Fibroblast of lung (primary cell): ENCODE data around the gene XPNPEP3. TPM values are rescaled to one million over a fixed set of nuclear protein-coding genes. Genes with fewer than 3 reads are reported as not detected.

Source experiments
- DNase-seq, 2 donors: peaks; one replicate each; pipeline versions ENCODE4 v3.0.0 to v3.0.0-alpha.2; 2010; ENCODE audit warnings: low read depth in 2 of 2
- H2AFZ ChIP-seq: 2 replicates; pipeline ENCODE4 v1.5.1; 2012; ENCODE audit warnings: low read length, control low read depth, inconsistent platforms
- H3K27ac ChIP-seq: 2 replicates; pipeline ENCODE4 v1.5.1; 2011; ENCODE audit warnings: low read length, control low read depth; ENCODE audit not compliant: insufficient read depth
- H3K27me3 ChIP-seq: 2 replicates; pipeline ENCODE4 v1.5.1; 2011; ENCODE audit warnings: mild to moderate bottlenecking, low read length; ENCODE audit not compliant: control insufficient read depth, insufficient read depth
- H3K36me3 ChIP-seq: 2 replicates; pipeline ENCODE4 v1.5.1; 2011; ENCODE audit warnings: low read length; ENCODE audit not compliant: control insufficient read depth, insufficient read depth
- H3K4me1 ChIP-seq: 2 replicates; pipeline ENCODE4 v1.5.1; 2011; ENCODE audit warnings: low read length; ENCODE audit not compliant: control insufficient read depth, insufficient read depth; ENCODE audit errors: extremely low read depth
- H3K4me2 ChIP-seq: 2 replicates; pipeline ENCODE4 v1.5.1; 2011; ENCODE audit warnings: low read length, control low read depth; ENCODE audit not compliant: insufficient read depth; ENCODE audit errors: extremely low read depth
- H3K4me3 ChIP-seq, 4 experiments: fragments of 200-600 bp in 1 of 4; sonication (generic) in 1 of 4; replicated peaks in 1 of 4; 2 replicates each; pipeline ENCODE4 v1.5.1; 2011 to 2016; ENCODE audit warnings: low read length in 4 of 4, low read depth in 3 of 4, mild to moderate bottlenecking in 3 of 4, control low read depth in 2 of 4, inconsistent platforms in 1 of 4, mixed read lengths in 1 of 4; ENCODE audit not compliant: insufficient read depth in 1 of 4; ENCODE audit errors: control extremely low read depth in 1 of 4
- H3K79me2 ChIP-seq: 2 replicates; pipeline ENCODE4 v1.5.1; 2012; ENCODE audit warnings: mild to moderate bottlenecking, low read length, inconsistent platforms; ENCODE audit not compliant: control insufficient read depth, insufficient read depth
- H3K9ac ChIP-seq: 2 replicates; pipeline ENCODE4 v1.5.1; 2011; ENCODE audit warnings: mild to moderate bottlenecking, low read length, control low read depth; ENCODE audit not compliant: insufficient read depth
- H3K9me3 ChIP-seq: 2 replicates; pipeline ENCODE4 v1.5.1; 2012; ENCODE audit warnings: low read depth, low read length; ENCODE audit not compliant: control insufficient read depth, insufficient read depth
- H4K20me1 ChIP-seq: 2 replicates; pipeline ENCODE4 v1.5.1; 2011; ENCODE audit warnings: low read length; ENCODE audit not compliant: control insufficient read depth, insufficient read depth; ENCODE audit errors: extremely low read depth
- EZH2 ChIP-seq: IDR thresholded peaks from 2 replicates; pipeline ENCODE4 v1.5.1; 2012; ENCODE audit warnings: low read length, control low read depth, mild to moderate bottlenecking; ENCODE audit errors: missing control alignments
- polyA plus RNA-seq, 2 donors: library from polyadenylated mRNA; depleted of rRNA in 1 of 2; stranded (reverse) in 1 of 2; unstranded in 1 of 2; fragments of >200 nt; gene quantifications; 2 replicates each; pipeline ENCODE4 v1.2.1, GENCODE V29; 2011 to 2012; ENCODE audit warnings: missing spikeins in 1 of 2
- total RNA-seq: library from RNA; depleted of rRNA; stranded (reverse); fragments of >200 nt; gene quantifications from 2 replicates; pipeline ENCODE4 v1.2.1, GENCODE V29; 2014
- TF ChIP-seq, protein P1 (sequence below), 2 donors: IDR thresholded peaks in 1 of 2; conservative IDR thresholded peaks in 1 of 2; 1 replicate in 1 of 2; 2 replicates in 1 of 2; pipeline ENCODE4 v1.5.1; 2011 to 2012; ENCODE audit warnings: low read length in 2 of 2, control low read depth in 1 of 2, inconsistent platforms in 1 of 2, low read depth in 1 of 2, mild to moderate bottlenecking in 1 of 2

XPNPEP3 gene
- total and polyA plus RNA-seq, 2 donors (not counting 1 experiment from before 2014, with no cell fraction given) = 9.1 to 15.2 TPM

DNA sequence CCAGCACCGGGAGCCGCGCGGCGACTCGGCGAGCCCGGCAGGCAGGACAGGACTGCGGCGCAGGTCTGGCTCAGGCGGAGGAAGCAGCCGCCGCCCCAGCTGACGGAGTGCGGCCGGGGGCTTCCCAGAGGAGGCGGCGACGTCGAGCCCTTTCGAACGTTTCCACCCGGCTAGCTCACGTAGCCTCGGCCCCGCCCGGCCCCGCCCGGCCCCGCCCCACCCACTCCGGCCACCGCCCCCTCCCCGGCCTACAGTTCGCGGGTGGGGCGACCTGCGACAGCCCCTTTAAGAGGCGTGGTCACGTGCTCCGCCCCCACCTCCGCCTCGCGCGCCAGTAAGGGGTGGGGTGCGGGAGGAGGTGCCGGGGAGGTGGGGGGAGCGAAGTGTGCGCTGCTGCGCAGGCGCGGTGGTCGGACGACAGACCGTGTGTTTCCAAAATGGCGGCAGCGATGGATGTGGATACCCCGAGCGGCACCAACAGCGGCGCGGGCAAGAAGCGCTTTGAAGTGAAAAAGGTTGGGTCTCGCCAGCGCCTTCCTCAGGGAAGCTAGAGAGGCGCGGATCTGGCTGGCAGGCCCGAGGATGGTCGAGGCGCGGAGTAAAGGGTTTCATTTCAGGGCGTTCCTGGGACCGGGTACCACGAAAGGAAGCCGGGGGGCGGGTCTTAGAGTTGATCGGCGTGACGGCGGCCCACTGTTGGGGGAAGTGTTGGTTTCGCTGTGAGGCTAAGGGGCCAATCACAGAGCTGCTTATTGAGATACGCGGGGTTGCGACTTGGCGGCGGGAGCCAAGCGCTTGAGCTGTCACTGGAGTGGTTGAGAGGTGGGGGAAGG lies 94.2 kb downstream of the XPNPEP3 start, which contains the start of gene RBX1:
Gene RBX1 (plus strand): TSS at position 417 of the 833 bp plus-strand sequence. CDS start 21 bp downstream, at position 438.
- no peaks in the 10 kb centered on the region for H3K27me3 ChIP-seq
- peak within 1 kb of the TSS; percentile 92 for H3K9ac ChIP-seq
- peaks cover 3% of the 10 kb centered on the region for H3K4me1 ChIP-seq
- peaks cover 39% of the 10 kb centered on the region for H3K79me2 ChIP-seq
- peak within 1 kb of the TSS; percentile 96 for H3K4me2 ChIP-seq
- no peak for TF ChIP-seq EZH2
- TF ChIP-seq, protein P1, sequence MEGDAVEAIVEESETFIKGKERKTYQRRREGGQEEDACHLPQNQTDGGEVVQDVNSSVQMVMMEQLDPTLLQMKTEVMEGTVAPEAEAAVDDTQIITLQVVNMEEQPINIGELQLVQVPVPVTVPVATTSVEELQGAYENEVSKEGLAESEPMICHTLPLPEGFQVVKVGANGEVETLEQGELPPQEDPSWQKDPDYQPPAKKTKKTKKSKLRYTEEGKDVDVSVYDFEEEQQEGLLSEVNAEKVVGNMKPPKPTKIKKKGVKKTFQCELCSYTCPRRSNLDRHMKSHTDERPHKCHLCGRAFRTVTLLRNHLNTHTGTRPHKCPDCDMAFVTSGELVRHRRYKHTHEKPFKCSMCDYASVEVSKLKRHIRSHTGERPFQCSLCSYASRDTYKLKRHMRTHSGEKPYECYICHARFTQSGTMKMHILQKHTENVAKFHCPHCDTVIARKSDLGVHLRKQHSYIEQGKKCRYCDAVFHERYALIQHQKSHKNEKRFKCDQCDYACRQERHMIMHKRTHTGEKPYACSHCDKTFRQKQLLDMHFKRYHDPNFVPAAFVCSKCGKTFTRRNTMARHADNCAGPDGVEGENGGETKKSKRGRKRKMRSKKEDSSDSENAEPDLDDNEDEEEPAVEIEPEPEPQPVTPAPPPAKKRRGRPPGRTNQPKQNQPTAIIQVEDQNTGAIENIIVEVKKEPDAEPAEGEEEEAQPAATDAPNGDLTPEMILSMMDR (conservative IDR thresholded peaks at IDR 0.05 in 1 of 2, IDR thresholded peaks at IDR 0.05 in 1 of 2; ENCODE audit: low read depth in 1 of 2, low read length in 2 of 2) = no peak
- peaks cover 1% of the 10 kb centered on the region for H3K36me3 ChIP-seq
- DNase-seq = peak; percentile 97 to 99
- H2AFZ ChIP-seq = peak within 1 kb of the TSS; percentile 86
- H3K27ac ChIP-seq = peak within 1 kb of the TSS; percentile 98
- peak within 1 kb of the TSS; percentile 86 to 96 (median 91) for H3K4me3 ChIP-seq
- no peaks in the 10 kb centered on the region for H4K20me1 ChIP-seq
- no peaks in the 10 kb centered on the region for H3K9me3 ChIP-seq

DNA sequence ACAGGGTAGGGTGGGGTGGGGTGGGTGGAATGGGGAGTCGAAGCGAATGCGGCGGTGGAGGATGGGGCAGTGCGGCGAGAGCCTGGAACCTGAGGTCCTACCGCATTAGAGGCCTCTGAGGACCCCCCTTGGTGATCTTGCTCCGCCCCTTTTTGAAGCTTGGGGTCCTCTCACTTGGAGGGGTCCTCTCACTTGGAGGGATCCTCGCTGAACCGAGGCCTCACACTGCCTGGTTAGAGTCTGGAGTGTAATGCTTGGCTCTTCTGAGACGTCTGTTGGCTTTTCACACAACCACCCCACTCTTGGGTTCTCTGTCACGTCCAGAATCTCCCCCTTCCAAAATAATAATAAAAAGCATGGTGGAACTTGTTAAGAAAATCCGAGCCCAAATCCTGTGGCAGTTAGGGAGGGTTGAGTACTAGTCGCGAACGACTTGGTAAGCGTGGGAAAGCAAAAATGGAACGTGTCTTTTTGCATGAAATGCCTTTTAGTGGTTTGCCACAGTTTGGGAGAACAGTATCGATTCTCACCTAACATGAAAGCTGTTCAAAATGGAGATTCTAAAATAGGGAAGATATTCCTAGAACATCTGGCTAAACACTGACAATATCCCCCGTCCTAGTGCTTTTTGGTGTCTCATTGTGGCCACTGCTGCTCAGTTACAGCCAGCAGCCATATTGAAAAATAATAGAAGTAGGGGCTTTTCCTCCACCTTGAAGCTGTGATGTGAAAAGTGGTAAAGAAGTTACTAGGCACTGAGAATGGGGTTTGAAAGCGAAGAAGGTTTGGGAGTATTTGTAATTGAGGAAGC lies 95.1 kb downstream of the XPNPEP3 start:
- Histone ChIP-seq H2AFZ (no peak overlapping the region), H3K4me1 (peaks cover 3% of the 10 kb centered on the region), H3K9ac (peak overlapping the region; percentile 85), H3K4me2 (peak overlapping the region; percentile 77), H3K9me3 (no peaks in the 10 kb centered on the region), H3K4me3 (peak overlapping the region; percentile 77 to 96 (median 91)), H4K20me1 (no peaks in the 10 kb centered on the region), H3K36me3 (peaks cover 1% of the 10 kb centered on the region), H3K79me2 (peaks cover 42% of the 10 kb centered on the region), H3K27me3 (no peaks in the 10 kb centered on the region), H3K27ac (peak overlapping the region; percentile 98)
- no peak for TF ChIP-seq EZH2
- TF ChIP-seq, protein P1 (conservative IDR thresholded peaks at IDR 0.05 in 1 of 2, IDR thresholded peaks at IDR 0.05 in 1 of 2; ENCODE audit: low read depth in 1 of 2, low read length in 2 of 2) = no peak
- DNase-seq = no peak

DNA sequence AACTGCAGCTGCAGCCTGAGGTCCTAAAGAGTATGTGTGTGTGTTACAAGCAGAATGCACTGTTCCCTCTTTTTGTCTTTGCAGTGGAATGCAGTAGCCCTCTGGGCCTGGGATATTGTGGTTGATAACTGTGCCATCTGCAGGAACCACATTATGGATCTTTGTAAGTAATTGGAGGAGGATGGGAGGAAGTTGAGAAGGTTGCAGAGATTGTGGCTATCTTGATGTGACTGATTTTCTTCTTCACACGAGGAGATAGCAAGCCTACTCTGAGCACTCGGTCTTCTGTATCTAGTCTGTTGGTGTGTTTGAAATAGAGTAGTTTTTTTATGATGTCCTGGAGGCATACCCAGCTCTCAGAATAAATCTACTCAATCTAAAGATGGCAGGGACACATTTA lies 96.5 kb downstream of the XPNPEP3 start:
- Histone ChIP-seq H3K4me3 (peak overlapping the region in 1 of 4 experiments; percentile 24), H3K4me2 (peak overlapping the region; percentile 1), H3K79me2 (peaks cover 52% of the 10 kb centered on the region), H2AFZ (no peak overlapping the region), H3K36me3 (peaks cover 1% of the 10 kb centered on the region), H3K9ac (no peak overlapping the region), H3K27ac (no peak overlapping the region), H3K4me1 (peaks cover 3% of the 10 kb centered on the region), H4K20me1 (no peaks in the 10 kb centered on the region), H3K9me3 (no peaks in the 10 kb centered on the region), H3K27me3 (no peaks in the 10 kb centered on the region)
- DNase-seq = peak in 1 of 2 donors; percentile 38
- TF ChIP-seq, protein P1 (conservative IDR thresholded peaks at IDR 0.05 in 1 of 2, IDR thresholded peaks at IDR 0.05 in 1 of 2; ENCODE audit: low read depth in 1 of 2, low read length in 2 of 2) = no peak
- TF ChIP-seq EZH2 = no peak
